GM21529 (cell line): ENCODE results near the gene ADGRA1.
"Not testable (repeated sequence)": the region's sequence is repeated elsewhere in the genome, so short reads cannot be mapped to it uniquely, and the experiment has no call there.

Source experiments
- ATAC-seq: cut with Tn5 transposase; IDR thresholded peaks from one replicate; pipeline ENCODE4 v1.9.1; 2021; ENCODE audit not compliant: unreplicated experiment

The ADGRA1 gene

GRCh38 chr10:133141144-133141957 lies 53.6 kb downstream of the ADGRA1 start:
- ATAC-seq = no peak

GRCh38 chr10:133141958-133142340 lies 54.2 kb downstream of the ADGRA1 start:
- no peak for ATAC-seq

- ATAC-seq = no peak
Measured at GRCh38 chr10:133142523-133143199, 54.9 kb downstream of the ADGRA1 start.

GRCh38 chr10:133143200-133143533 lies 55.4 kb downstream of the ADGRA1 start:
- no peak for ATAC-seq

- ATAC-seq = no peak
Measured at GRCh38 chr10:133143546-133143945, 55.8 kb downstream of the ADGRA1 start.

- ATAC-seq = no peak
Measured at GRCh38 chr10:133144771-133145170, 57.0 kb downstream of the ADGRA1 start.

GRCh38 chr10:133150226-133150625 lies 62.5 kb downstream of the ADGRA1 start:
- no peak for ATAC-seq

- no peak for ATAC-seq
Measured at GRCh38 chr10:133150656-133151055, 62.9 kb downstream of the ADGRA1 start.

- ATAC-seq = not testable (repeated sequence)
Measured at GRCh38 chr10:133151071-133151470, 63.3 kb downstream of the ADGRA1 start.

GRCh38 chr10:133151543-133151972 lies 63.8 kb downstream of the ADGRA1 start:
- ATAC-seq = no peak

- ATAC-seq = no peak
Measured at GRCh38 chr10:133154411-133154810, 66.7 kb downstream of the ADGRA1 start.

- ATAC-seq = no peak
Measured at GRCh38 chr10:133154996-133155778, 67.5 kb downstream of the ADGRA1 start.

- no peak for ATAC-seq
Measured at GRCh38 chr10:133156674-133157579, 69.2 kb downstream of the ADGRA1 start.

- ATAC-seq = no peak
Measured at GRCh38 chr10:133157662-133158436, 70.1 kb downstream of the ADGRA1 start.

- no peak for ATAC-seq
Measured at GRCh38 chr10:133158437-133158755, 70.7 kb downstream of the ADGRA1 start.

GRCh38 chr10:133158756-133159610 lies 71.3 kb downstream of the ADGRA1 start:
- no peak for ATAC-seq

GRCh38 chr10:133159611-133159949 lies 71.9 kb downstream of the ADGRA1 start:
- ATAC-seq = no peak

- no peak for ATAC-seq
Measured at GRCh38 chr10:133159950-133160825, 72.5 kb downstream of the ADGRA1 start, which contains the start of gene KNDC1. KNDC1 (plus strand) TSS chr10:133160219; CDS start chr10:133160468, 249 bp downstream.
